ENCODE results near the gene RHD. TPM values are rescaled to one million over a fixed set of nuclear protein-coding genes. Genes with fewer than 3 reads are reported as not detected.
"Not testable (repeated sequence)": the region's sequence is repeated elsewhere in the genome, so short reads cannot be mapped to it uniquely, and the experiment has no call there.

Gene RHD
- polyA plus RNA-seq, 1 donor from 2014 or later: 0.19 TPM

GRCh38 chr1:25278358-25278757 lies 6.0 kb downstream of the RHD start:
- H3K27ac Mint-ChIP-seq, H3K4me3 Mint-ChIP-seq, H3K27me3 Mint-ChIP-seq, H3K9me3 Mint-ChIP-seq, H3K36me3 Mint-ChIP-seq, H3K4me1 Mint-ChIP-seq: not testable (repeated sequence)

DNA sequence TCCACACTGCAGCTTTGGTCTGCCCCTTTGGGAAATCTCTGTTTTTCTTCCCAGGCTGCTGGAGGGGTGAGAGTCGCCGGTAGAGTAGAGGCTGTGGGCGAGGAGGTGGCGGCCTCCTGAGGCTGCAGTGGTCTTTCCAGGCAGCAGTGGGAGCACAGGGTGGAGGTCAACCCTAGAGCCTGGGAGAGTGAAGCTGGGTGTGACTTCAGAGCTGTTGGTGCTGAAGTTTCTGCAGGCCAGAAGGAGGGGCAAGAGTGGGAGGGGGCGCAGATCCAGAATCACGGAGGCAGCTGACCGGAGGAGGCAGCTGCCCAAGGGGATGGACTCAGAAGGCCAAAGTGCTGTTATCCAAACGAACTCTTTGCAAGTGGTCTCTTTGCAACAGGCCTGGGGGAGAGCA lies 6.5 kb downstream of the RHD start:
- not testable (repeated sequence) for H3K9me3 Mint-ChIP-seq, H3K36me3 Mint-ChIP-seq, H3K27me3 Mint-ChIP-seq, H3K4me3 Mint-ChIP-seq, H3K4me1 Mint-ChIP-seq, H3K27ac Mint-ChIP-seq

- H3K4me1 Mint-ChIP-seq, H3K9me3 Mint-ChIP-seq, H3K4me3 Mint-ChIP-seq, H3K36me3 Mint-ChIP-seq, H3K27me3 Mint-ChIP-seq, H3K27ac Mint-ChIP-seq: not testable (repeated sequence)
Measured at GRCh38 chr1:25279693-25280111, 7.4 kb downstream of the RHD start.

DNA sequence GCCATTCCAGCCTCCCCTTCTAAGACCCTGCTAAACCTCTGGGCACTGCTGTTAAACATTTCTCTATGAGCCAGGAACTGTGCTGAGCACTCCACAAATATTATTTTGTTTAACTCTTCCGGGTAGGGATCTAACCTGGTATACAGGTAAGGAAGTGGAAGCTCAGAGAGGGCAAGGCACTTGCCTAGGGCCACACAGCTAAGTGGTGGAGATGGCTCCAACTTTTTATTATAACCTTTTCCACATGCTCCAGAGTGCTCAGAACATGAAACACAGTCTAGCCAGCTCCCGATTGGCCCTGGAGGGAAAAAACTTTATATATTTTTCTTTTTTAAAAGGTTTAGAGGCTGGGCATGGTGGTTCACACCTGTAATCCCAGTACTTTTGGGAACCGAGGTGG lies 13.6 kb downstream of the RHD start:
- not testable (repeated sequence) for H3K4me1 Mint-ChIP-seq, H3K27ac Mint-ChIP-seq, H3K27me3 Mint-ChIP-seq, H3K36me3 Mint-ChIP-seq, H3K9me3 Mint-ChIP-seq, H3K4me3 Mint-ChIP-seq

DNA sequence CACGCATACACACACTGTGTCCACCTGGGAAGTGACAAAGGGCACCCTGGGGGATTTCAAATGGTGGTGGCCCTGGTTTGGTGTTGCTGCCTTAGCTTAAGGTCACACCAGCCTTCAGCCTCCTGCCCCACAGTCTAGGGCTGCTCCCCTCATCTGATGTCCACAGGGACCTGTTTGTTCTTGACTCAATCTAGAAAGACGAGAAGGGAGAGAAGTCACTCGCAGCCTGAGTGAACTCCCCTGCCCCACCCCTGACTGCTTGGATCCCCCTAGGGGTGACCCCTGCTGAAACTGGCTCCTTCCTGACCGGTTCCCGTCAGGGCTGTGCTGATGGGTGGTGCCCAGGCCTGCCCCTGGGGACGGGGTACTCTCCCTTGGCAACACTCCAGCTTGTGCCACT lies 14.9 kb downstream of the RHD start:
- not testable (repeated sequence) for H3K4me1 Mint-ChIP-seq, H3K27me3 Mint-ChIP-seq, H3K27ac Mint-ChIP-seq, H3K4me3 Mint-ChIP-seq, H3K36me3 Mint-ChIP-seq, H3K9me3 Mint-ChIP-seq

DNA sequence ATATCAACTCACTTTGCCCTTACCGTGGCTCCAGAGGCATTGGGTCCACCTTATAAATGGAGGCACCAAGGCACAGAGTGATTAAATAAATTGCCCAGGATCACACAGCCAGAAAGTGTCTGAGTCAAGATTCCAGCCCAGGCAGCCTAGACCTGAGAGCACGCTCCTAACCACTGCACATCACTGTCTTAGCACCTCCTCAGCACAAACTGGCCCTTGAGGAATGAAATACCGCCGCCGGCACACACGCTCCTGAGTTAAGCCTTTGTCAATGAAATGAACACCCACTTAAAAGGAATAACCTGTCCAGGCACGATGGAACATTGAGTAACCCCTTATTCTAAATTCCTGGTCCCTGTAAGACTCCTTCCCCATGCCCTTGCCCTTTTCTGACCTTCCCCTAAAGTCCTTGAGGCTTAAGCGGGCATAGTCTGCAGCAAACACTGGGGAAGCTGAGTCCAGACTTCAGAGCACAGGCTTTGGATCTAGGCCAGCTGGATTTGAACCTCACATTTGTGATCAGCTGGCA lies 16.3 kb downstream of the RHD start:
- H3K27me3 Mint-ChIP-seq, H3K9me3 Mint-ChIP-seq, H3K4me1 Mint-ChIP-seq, H3K36me3 Mint-ChIP-seq, H3K27ac Mint-ChIP-seq, H3K4me3 Mint-ChIP-seq: not testable (repeated sequence)

- not testable (repeated sequence) for H3K4me3 Mint-ChIP-seq, H3K27me3 Mint-ChIP-seq, H3K9me3 Mint-ChIP-seq, H3K27ac Mint-ChIP-seq, H3K4me1 Mint-ChIP-seq, H3K36me3 Mint-ChIP-seq
Measured at GRCh38 chr1:25290043-25290442, 17.7 kb downstream of the RHD start.

- H3K36me3 Mint-ChIP-seq, H3K4me3 Mint-ChIP-seq, H3K9me3 Mint-ChIP-seq, H3K27ac Mint-ChIP-seq, H3K4me1 Mint-ChIP-seq, H3K27me3 Mint-ChIP-seq: not testable (repeated sequence)
Measured at GRCh38 chr1:25293426-25293825, 21.1 kb downstream of the RHD start.

DNA sequence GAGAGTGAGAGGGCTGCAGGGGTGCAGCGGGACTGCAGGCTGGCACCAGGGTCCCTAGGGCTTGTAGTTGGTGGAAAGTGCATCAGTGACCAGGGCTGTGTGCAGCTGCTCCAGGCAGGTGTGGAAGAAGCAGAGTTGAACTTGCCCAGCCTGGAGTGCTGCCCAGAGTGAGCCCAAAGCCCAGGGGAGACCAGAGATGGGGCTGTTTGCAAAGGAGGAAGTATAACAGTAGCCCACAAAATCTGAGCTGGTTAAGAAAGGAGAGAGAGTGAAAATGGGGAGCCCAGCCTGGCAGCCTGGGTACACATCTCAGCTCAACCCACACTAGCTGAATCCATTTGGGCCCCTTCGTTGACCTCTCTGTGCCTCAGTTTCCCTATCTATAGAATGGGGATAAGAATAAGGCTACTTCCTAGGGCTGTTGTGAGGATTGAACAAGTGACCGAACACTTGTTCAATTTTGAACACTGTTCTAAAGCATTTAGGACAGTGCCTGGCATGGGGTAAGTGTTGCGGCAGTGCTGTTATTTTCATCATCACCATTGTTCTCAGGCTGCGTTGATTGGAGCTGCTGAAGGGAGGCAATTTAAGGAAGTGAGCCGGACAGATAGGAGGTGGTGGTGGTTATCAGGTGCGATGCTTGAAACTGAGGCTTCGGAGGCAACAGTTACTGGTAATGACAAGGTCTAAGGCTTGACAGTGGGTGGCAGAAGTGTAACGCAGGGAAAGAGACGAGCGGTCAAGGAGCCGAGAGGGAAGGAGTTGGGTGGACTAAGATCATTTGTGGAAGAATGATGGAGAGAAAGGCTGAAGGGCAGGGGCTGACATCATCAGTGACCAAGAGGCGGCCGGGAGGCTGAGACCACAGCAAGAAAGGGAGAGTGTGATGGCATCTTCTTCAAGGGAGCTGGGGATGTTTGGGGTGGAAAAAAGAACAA lies 22.8 kb downstream of the RHD start:
- not testable (repeated sequence) for H3K27me3 Mint-ChIP-seq, H3K36me3 Mint-ChIP-seq, H3K4me3 Mint-ChIP-seq, H3K27ac Mint-ChIP-seq, H3K4me1 Mint-ChIP-seq, H3K9me3 Mint-ChIP-seq

- not testable (repeated sequence) for H3K27ac Mint-ChIP-seq, H3K4me1 Mint-ChIP-seq, H3K27me3 Mint-ChIP-seq, H3K36me3 Mint-ChIP-seq, H3K4me3 Mint-ChIP-seq, H3K9me3 Mint-ChIP-seq
Measured at GRCh38 chr1:25296501-25296900, 24.2 kb downstream of the RHD start.

- not testable (repeated sequence) for H3K27me3 Mint-ChIP-seq, H3K9me3 Mint-ChIP-seq, H3K4me1 Mint-ChIP-seq, H3K36me3 Mint-ChIP-seq, H3K27ac Mint-ChIP-seq, H3K4me3 Mint-ChIP-seq
Measured at GRCh38 chr1:25300729-25301128, 28.4 kb downstream of the RHD start.

DNA sequence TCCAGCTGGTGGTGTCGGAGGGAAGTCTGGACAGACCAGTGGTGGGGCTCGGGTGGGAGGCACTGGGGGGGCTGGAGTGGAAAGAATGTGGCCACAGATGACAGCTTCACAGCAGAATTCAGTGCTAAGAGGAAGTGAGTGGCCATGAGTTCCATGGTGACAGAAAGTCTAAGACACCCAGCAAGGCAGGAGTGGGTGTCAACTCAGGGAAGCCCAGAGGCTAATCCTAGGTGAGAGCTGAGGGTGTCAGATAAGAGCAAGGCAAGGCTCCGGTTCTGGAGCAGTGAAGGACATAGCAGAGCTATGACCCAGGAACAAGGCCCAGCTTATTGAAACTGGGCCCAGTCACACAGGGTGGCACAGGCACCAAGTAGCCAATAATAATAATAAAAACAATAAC lies 30.0 kb downstream of the RHD start:
- not testable (repeated sequence) for H3K27ac Mint-ChIP-seq, H3K27me3 Mint-ChIP-seq, H3K9me3 Mint-ChIP-seq, H3K36me3 Mint-ChIP-seq, H3K4me1 Mint-ChIP-seq, H3K4me3 Mint-ChIP-seq

DNA sequence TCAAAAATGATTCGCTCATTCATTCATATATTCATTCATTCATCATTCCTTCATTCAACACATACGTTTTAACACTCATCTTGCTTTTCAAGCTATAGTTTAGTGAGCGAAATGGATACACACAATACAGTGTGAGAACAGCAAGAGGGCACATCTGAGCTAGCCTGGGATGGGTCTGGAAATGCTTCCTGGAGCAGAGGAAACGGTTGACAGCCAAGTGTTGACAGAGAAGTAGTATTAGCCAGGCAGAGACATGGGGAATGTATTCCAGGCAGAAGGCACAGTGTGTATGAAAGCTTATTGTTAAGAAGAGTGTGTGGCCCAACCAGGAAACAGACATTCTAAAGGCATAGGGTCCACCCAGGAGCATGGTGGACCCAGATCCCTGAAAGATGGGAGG lies 32.6 kb downstream of the RHD start:
- not testable (repeated sequence) for H3K27ac Mint-ChIP-seq, H3K27me3 Mint-ChIP-seq, H3K4me3 Mint-ChIP-seq, H3K4me1 Mint-ChIP-seq, H3K36me3 Mint-ChIP-seq, H3K9me3 Mint-ChIP-seq

DNA sequence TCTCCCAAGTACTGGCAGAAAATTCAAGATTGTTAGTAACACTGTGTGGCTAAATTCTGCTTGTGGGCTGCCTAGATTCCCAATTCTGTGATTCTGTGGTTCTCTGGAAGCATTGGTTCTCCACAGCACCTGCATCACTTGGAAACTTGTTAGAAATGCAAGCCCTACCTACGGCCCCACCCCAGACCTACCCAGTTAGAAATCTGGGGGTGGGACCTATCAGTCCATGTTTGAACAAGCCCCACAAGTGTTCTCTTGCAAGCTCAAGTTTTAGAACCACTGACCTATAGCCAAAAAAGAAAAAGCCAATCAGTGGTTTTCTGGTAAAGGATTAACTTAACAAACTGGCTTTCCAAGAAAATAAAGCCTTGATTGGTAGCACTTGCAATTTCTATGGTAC lies 35.9 kb downstream of the RHD start:
- H3K27ac Mint-ChIP-seq, H3K9me3 Mint-ChIP-seq, H3K4me1 Mint-ChIP-seq, H3K4me3 Mint-ChIP-seq, H3K27me3 Mint-ChIP-seq, H3K36me3 Mint-ChIP-seq: not testable (repeated sequence)

DNA sequence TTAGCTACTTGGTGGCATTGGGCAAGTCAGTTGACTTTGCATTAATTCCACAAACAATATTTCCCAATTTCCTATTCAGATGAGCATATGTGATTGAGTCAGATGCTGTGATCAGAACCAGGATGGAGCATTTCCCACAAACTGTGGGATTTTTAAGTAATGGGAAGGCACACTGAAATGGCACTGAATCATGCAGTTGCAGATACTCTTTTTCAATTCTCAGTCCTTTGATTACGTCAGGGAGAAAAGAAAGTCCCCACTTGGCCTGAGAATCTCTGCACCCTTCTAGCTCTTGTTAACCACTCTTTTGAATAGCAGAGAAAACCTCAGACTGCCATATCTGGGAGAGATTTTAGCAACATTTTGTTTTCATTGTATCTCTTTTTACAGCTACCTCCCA lies 36.8 kb downstream of the RHD start:
- not testable (repeated sequence) for H3K27me3 Mint-ChIP-seq, H3K9me3 Mint-ChIP-seq, H3K36me3 Mint-ChIP-seq, H3K4me3 Mint-ChIP-seq, H3K27ac Mint-ChIP-seq, H3K4me1 Mint-ChIP-seq

GRCh38 chr1:25309486-25309885 lies 37.2 kb downstream of the RHD start:
- not testable (repeated sequence) for H3K27me3 Mint-ChIP-seq, H3K36me3 Mint-ChIP-seq, H3K4me3 Mint-ChIP-seq, H3K4me1 Mint-ChIP-seq, H3K27ac Mint-ChIP-seq, H3K9me3 Mint-ChIP-seq
